GM20431 (cell line): Measurements from ENCODE around the gene INPP5D.
"Not testable (repeated sequence)": the region's sequence is repeated elsewhere in the genome, so short reads cannot be mapped to it uniquely, and the experiment has no call there.

ENCODE experiments used
- in situ Hi-C: fragments of 300-500 bp; cut with MseI, MboI; formaldehyde crosslinking; loops from one replicate; pipeline ENCODE4 v1.15.0; 2020; ENCODE audit warnings: low sequenced_read_pairs; ENCODE audit not compliant: unreplicated experiment

The INPP5D gene

DNA sequence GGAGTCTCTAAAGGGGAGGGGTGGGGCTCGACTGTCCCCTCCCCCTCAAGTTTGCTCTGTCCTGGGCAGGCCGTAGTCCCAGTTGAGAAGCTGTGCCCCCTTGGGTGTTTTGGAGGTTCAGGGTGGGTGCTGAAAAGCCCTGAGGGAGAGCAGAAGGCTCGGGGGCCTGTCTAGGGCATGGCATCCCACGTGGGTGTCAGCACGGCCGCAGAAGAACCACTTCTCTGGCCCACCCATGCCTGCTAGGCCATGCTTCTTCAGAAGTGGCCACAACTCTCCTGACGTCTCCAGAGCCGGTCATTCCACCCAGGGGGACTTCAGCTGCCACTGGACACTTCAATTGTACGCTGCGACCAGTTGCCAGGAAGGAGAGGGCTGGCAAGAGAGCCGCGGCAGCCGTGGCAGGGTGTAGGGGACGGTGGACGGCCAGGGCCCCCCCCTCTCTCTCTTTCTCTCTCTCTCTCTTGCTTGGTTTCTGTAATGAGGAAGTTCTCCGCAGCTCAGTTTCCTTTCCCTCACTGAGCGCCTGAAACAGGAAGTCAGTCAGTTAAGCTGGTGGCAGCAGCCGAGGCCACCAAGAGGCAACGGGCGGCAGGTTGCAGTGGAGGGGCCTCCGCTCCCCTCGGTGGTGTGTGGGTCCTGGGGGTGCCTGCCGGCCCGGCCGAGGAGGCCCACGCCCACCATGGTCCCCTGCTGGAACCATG is at the start of gene INPP5D:
Gene INPP5D, plus strand, starts transcription at position 546 of the 704 bp plus-strand sequence. Its CDS starts 137 bp downstream, at position 683.
- in situ Hi-C loops: no loop called here

DNA sequence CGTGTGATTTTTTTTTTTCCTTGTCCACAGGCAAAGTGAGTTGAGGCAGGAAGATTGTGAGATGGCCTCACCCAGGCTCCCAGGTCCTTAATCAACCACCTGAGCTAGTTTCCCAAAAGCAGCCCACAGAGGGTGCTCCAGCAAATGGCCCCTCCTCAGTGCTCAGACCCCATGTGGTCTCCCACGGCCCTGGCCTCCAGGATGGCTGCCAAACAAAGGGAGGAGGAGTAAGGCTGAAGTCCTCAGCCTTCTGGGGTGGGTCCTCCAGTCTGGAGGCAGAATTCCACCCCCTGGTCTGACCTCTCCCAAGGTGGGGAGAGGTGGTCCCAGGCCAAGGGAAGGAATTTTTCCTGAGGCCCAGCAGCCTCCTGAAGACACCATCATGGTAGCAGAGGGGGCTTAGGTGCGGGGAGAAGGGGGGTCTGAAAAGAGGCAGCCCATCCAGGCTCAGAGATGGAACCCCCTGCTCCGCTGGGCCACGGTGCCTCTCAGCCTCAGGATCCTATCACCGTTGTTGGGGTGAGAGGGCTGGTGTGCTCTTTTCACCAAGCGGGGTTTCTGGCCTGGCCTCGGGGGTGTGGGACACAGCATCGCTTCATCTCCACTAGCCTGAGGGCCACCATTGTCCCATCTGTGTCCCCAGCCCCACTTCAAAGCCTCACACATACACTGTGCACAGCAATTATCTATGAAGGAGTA is 49.4 kb upstream of the INPP5D start:
- in situ Hi-C loops: no loop called here

DNA sequence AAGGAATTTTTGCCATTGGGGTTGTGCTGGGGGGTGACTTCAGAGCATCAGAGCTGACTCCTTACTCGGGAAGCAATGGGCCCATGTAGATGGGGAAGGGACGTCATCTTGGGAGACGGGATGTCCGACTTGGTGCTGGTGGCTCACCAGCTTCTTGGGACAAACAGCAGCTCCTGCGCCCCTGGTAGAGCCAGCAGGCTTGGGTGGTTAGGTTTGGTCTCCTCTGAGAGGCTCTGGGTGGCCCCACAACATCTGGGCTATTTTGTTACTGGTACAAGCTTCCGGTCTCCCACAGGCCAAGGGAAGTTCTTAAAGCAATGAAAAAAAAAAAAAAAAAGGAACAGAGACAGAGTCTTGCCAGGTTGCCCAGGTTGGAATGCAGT is 48.9 kb upstream of the INPP5D start:
- in situ Hi-C loops: no loop called here

DNA sequence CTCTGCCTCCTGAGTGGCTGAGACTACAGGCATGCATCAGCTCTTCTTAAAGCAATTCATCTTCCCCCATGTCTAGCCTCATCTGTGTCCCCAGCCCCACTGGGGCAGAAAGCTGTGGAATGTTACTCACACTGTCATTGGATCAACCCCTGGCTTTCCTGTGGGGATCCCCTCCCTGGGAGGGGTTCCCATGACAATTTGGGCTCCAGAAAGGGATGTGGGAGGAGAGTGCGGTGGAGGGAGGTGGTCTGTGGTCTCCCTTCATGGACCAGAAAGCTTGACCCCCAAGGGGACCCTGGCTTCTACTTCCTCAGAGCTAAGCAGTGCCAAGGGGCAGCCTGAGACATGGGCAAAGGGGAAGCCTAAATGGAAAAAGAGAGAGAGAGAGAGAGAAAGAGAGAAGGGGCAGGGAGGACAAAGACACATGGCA is 48.4 kb upstream of the INPP5D start:
- in situ Hi-C loops: no loop called here

DNA sequence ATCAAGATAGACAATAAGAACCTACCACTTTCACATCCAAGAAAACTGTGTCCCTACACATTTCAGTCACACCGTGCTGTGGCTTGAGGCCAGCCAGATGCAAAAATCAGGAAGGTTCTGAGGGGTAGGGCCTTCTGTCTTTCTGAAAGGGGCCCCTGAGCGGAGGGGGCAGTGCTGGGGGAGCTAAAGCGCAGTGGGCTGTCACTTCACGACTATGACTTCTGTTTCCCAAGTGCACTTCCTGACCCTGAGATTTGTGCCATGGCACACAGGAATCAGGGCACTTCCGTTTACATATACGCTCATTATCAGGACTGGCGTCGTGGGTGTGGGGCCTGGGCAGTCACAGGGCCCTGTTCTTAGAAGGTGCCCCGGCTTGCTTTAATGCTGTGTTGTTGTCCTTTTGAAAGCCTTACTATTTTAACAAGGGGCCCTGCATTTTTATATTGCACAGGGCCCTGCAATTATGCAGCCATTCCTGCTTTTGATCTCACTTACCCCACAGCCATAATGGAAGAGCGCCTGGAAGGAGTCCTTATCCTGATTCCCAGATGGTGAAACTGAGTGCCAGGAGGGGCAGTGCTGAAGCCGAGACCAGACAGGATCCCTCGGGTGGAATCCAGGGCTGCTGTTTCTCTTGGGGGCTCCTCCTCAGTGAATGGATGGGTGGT is 47.7 kb upstream of the INPP5D start:
- in situ Hi-C loops: no loop called here

DNA sequence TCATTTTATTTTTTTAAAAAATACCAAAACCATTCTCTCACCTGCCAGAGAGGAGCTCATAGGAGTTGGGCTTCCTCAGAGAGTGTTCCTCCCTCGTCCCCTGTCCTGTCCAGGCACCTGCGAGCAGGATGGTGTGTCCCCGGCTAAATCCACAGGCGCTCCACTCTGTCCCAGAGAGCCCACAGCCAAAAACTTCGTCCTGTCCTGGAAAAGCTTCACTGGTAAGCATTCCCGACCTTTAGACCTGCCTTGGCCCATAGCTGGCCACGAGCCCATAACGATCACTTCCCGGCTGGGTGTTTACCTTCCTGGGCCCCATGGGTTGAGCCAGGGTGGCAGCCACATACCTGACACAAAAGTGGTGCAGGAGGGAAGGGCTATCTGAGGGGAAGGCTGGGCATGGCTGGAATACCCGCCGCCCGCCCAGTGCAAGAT is 47.1 kb upstream of the INPP5D start, which contains the start of gene NGEF:
Gene NGEF, minus strand, starts transcription at position 230 of the 435 bp plus-strand sequence. CDS start 38,366 bp downstream, outside the sequence.
- in situ Hi-C loops: no loop called here

DNA sequence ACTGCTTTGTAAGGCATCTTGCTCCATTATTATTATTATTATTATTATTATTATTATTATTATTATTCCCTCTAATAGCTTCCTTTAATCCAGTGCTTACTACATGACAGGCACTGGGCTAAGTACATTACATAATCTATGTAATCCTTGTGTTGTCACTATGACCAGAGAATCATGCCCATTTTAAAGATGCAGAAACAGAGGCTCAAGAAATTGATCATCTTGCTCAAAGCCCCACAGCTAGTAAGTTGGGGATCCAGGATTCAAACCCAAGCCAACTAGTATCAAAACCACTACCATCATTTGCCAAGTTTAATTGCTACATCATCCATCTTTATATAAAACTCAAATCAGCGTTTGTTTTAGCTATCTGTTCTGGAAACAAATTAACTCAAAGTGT is 46.5 kb upstream of the INPP5D start:
- in situ Hi-C loops: no loop called here

DNA sequence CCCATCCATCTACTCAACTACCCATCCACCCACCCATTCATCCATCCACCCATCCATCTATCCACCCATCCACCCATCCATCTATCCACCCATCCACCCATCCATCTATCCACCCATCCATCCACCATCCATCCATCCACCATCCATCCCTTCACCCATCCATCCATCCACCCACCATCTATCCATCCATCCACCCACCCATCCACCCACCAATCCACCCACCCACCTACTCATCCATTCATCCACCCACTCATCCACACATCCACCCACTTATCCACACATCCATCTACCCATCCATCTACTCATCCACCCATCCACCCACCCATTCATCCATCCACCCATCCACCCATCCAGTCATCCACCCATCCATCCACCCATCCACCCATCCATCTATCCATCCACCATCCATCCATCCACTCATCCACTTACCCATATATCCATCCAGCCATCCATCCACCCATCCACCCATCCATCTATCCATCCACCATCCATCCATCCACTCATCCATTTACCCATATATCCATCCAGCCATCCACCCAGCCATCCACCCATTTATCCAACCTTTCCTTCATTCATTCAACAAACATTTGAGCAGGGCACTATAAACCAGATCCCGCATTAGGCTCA is 45.0 kb upstream of the INPP5D start:
- in situ Hi-C loops: no loop called here

DNA sequence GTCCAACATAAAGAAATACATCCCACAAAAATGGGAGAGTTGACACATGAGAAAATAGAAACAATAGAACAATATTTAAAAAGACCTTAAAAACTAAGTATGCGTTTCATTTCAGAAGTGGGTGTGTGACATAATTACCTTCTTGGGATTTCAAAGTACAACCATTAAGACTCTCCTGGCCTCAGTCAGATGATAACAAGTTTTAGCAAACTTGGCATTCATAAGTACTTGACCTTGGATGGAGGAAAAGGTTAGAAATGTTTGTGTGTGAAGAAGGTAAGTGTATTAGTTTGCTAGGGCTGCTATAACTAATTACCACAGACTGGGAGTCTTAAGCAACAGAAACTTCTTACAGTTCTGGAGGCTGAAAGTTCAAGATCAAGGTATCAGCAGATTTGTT is 42.2 kb upstream of the INPP5D start:
- in situ Hi-C loops: no loop called here

DNA sequence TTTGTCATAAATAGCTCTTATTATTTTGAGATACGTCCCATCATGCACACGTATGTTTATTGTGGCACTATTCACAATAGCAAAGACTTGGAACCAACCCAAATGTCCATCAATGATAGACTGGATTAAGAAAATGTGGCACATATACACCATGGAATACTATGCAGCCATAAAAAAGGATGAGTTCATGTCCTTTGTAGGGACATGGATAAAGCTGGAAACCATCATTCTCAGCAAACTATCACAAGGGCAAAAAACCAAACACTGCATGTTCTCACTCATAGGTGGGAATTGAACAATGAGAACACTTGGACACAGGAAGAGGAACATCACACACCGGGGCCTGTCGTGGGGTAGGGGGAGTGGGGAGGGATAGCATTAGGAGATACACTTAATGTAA is 40.5 kb upstream of the INPP5D start:
- in situ Hi-C loops: not testable (repeated sequence)

DNA sequence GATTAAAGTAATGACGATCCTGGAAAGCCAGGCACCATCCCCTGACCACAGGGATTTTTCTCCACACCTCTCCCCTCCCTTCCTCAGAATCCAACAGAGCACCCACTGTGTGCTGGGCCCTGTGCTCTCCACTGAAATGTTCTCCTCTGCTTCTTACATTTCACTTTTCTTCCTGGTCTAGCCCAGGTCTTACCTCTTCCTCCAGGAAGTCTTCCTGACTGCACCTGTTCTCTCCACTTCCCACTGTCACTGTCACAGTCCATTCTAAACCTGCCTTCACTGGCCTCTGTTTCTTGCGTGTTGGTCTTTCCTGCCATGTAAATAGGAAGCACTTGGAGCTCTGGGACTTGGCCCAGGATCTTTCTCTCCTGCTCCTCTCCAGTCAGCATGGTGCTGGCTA is 39.7 kb upstream of the INPP5D start:
- in situ Hi-C loops: no loop called here

DNA sequence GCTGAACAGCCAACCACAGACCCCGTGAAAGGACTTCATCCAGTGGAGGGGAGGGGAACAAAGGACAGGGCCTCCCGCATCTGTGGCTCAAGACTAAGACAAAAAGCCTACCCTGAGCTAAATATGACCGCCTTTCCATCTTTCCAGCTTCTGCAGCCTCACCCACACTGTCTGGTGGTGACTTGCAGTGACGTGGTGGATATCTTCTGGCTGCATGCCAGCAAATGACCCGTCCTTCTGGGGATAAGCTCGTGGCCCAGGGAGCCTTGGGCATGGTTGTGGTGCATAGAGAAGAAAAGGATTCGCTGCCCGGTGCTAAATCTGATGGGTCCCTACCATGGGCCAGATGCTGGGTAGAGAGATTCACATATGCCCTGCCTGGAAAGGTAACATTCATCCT is 38.4 kb upstream of the INPP5D start:
- in situ Hi-C loops: no loop called here

DNA sequence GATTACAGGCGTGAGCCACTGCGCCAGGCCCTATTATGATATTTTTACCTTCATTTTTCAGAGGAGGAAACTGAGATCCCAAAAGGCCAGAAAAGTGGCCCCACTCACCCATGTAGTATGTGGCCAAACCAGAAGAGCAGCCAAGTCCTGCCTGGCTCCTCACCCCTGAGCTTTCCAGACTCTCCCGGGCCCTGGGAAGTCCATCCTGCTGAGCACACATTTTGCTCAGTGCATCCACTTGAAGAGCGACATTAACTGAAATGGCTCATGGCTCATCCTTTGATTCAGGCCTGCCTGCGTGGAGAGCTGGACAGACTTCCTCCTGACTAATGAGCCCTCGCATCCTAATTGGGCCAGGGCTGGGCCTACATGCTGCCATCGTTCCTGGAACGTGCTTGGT is 37.6 kb upstream of the INPP5D start:
- in situ Hi-C loops: no loop called here

DNA sequence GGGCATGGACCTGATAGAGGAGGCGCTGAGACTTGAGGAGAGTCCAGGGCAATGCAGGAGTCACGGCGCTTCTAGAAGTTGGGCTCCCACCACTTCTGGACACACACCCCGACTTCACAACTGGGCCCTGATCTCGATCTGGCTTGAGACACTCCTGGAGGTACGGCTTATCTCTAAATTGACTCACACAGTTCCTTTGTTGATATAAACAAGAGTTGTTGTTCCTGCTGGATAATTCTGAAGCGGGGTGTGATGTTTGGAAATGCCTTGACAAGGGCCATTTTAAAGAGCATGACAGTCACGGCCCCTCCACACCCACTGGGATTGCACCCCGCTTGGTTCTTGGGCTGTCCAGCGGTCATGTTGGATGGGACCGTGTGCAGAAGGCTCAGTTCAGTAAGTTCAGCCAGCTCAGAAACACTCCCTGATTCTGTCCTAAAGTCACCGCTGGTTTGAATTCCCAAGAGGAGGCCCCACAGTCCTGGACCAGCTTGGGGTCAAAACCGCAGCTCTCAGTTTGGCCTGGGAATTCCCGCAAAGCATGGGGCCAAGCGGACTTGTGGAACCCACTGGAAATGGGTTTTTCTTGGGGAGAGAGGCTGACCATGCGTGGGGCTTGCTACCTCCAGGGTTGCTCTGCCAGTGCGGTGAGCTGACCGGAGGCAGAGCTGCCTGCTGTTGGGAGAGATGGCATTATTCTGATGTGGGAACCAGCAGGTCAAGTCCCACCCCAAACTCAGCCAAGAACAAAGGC is 37.0 kb upstream of the INPP5D start:
- in situ Hi-C loops: no loop called here

DNA sequence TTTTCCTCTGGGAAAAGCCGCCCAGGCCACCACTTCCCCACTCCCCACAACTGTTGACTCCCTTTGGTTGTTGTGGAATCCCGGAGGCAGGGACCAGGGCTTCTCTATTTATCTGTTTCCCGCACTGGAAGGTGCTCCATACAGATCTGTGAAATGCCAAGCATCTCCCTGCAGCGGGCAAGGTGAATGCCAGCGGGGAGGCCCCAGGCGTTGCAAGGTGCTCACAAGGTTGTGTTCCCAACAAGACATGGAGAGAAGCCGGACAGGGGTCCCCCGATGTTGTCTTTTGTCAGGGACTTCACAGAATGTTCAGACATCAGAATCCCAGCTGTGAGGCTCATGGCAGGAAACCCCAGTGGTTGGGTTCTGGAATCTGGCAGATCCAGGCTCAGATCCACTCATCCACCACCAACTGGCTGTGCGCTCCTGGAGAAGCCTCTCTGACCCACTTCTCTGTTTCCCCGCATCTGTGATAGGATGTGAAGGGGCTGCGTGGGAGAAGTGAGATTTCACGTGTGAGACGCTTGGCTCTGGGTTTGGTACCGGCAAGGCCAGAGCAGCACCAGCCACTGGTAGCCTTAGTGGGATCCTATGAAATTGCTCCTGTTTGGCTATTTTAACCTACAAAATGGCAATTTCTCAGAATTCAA is 36.3 kb upstream of the INPP5D start:
- in situ Hi-C loops: no loop called here

DNA sequence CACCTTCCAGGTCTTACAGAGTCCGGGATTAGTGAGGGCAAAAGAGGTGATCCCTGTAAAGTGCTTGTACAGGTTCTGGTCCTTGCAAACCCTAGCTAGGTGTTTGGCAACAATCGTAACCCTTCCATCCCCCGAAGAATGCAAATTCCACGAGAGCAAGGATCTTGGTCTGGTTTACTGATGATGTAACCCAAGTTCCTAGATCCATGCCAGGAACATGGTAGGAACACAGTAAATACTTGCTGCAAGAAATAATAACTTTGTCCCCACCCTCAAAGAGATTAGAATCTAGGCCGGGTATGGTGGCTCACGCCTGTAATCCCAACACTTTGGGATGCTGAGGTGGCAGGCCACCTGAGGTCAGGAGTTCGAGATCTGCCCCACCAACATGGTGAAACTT is 34.4 kb upstream of the INPP5D start:
- in situ Hi-C loops: loop anchor here (25.0 kb wide), 1 partner anchor 413 kb away; no protein-coding TSS in a partner anchor

DNA sequence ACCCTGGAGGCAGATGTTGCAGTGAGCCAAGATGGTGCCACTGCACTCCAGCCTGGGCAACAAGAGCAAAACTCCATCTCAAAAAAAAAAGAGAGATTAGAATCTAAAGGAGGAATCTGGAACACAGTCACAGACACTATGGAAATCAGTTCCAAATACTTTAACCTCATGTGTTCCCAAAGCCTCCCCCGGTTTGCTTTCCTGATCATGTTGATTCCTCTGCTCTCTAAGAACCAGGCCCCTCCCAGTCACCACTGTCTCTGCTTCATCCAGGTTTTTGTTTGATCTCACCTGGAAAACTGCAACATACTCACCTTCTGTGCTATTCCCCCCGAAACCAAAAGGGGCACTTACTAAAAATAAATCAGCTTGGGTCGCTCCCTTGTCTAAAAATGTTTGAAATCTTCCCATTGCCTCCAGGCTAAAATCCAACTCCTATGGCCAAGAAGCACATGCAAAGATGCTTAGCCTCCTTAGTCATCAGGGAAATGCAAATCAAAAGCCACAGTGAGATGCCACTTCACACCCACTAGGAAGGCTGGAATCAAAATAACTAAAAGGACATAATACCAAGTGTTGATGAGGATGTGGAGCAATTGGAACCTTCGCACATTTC is 33.8 kb upstream of the INPP5D start:
- in situ Hi-C loops: loop anchor here (25.0 kb wide), 1 partner anchor 414 kb away; no protein-coding TSS in a partner anchor

DNA sequence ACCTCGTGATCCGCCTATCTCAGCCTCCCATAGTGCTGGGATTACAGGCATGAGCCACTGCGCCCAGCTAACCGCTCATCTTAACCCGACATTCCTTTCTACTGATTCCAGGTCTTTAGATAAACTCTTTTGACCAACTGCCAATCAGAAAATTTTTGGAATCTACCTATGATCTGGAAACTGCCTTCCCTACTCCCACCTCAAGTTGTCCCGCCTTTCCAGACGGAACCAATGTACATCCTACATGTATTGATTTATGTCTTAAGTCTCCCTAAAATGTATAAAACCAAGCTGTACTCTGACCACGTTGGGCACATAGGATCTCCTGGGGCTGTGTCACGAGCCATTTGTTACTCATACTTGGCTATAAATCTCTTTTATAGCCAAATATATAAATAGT is 30.8 kb upstream of the INPP5D start:
- in situ Hi-C loops: loop anchor here (25.0 kb wide), 1 partner anchor 417 kb away; no protein-coding TSS in a partner anchor
